Type B pancreatic cell (in vitro differentiated cells): Measurements from ENCODE around the gene CHRDL1. TPM values are rescaled to one million over a fixed set of nuclear protein-coding genes. Genes with fewer than 3 reads are reported as not detected.
"Not testable (repeated sequence)": the region's sequence is repeated elsewhere in the genome, so short reads cannot be mapped to it uniquely, and the experiment has no call there.

Experiments used
- DNase-seq: peaks from one replicate; pipeline ENCODE4 v3.0.0; 2021; ENCODE audit warnings: mixed read lengths; ENCODE audit not compliant: unreplicated experiment; ENCODE audit errors: extremely low spot score
- H3K27ac Mint-ChIP-seq: 2 replicates; pipeline ENCODE4 v1.8.0; 2021; ENCODE audit warnings: mild to moderate bottlenecking, mixed read lengths
- H3K27me3 Mint-ChIP-seq: 2 replicates; pipeline ENCODE4 v1.8.0; 2021; ENCODE audit warnings: mixed read lengths
- H3K36me3 Mint-ChIP-seq: 2 replicates; pipeline ENCODE4 v1.8.0; 2021; ENCODE audit warnings: mixed read lengths
- H3K4me1 Mint-ChIP-seq: one replicate; pipeline ENCODE4 v1.8.0; 2021; ENCODE audit warnings: mixed read lengths; ENCODE audit not compliant: unreplicated experiment
- H3K4me3 Mint-ChIP-seq: 2 replicates; pipeline ENCODE4 v1.8.0; 2021; ENCODE audit warnings: mild to moderate bottlenecking, mixed read lengths
- H3K9me3 Mint-ChIP-seq: 2 replicates; pipeline ENCODE4 v1.8.0; 2021; ENCODE audit warnings: mixed read lengths
- CTCF ChIP-seq: fragments of 200-600 bp; sonication (generic); conservative IDR thresholded peaks from 2 replicates; pipeline ENCODE4 v1.5.0; 2021; ENCODE audit warnings: antibody characterized with exemption, mild to moderate bottlenecking
- long read RNA-seq: library from polyadenylated mRNA; unstranded; transcript quantifications from one replicate; pipeline ENCODE4 v2.0.0, GENCODE V29; 2020
- total RNA-seq: library from RNA; stranded (reverse); gene quantifications from 2 replicates; pipeline ENCODE4 v1.2.1, GENCODE V29; 2021; ENCODE audit warnings: low replicate concordance

CHRDL1 gene
- total RNA-seq = 0.79 and 4.3 TPM in 2 replicates
- long read RNA-seq = 0 reads

DNA sequence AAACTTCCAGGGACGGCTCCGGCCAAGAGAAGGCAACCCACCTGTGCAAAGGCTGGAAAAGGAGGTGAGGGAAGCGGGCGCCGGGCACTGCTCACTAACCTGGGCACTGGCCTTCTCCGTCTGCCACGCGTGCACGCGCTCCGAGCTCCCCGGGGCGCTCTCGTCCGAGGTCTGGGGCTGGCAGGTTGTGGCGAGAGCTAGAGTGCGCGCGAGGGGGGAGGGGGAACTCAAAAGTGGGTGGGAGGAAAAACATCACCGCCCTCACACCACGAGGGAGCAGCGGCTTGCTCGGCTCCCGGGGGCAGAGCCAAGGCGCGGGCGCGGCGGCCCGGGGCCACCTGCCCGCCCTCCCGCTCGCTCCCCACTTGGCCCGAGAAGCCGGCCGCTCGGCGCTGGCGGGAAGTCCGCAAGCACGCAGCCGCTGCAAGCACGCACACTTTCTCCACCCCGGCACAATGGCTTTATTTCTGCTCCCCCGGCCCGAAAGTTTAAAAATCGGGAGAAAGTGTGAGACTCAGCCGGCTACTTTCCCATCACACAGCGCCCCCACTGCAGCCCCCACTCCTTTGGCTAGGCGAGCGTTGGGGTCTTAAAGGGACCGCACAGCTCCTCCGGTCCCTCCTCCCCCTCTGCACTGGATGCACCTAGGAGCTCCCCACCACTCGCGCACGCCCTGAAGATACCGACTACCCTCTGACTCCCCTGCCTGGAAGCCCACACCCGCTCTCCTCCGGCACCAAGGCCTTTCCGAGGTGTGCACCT, at the start of gene CHRDL1:
CHRDL1 (minus strand) TSS at position 173 of the 762 bp plus-strand sequence. CDS start 3,636 bp downstream, outside the sequence.
- Mint-ChIP-seq H3K36me3 (no peaks in the 10 kb centered on the region), H3K27ac (no peak within 1 kb of the TSS)

GRCh38 chrX:110836982-110837381, 41.4 kb upstream of the CHRDL1 start:
- peak; percentile 64 for TF ChIP-seq CTCF
- DNase-seq = no peak

More for the DNA sequence above, at the start of gene CHRDL1:
- H3K27me3 Mint-ChIP-seq = peaks cover 65% of the 10 kb centered on the region
- H3K9me3 Mint-ChIP-seq = no peaks in the 10 kb centered on the region
- H3K4me3 Mint-ChIP-seq = peak within 1 kb of the TSS; percentile 94
- peak; percentile 70 for DNase-seq
- H3K4me1 Mint-ChIP-seq = peaks cover 4% of the 10 kb centered on the region
- TF ChIP-seq CTCF = no peak

DNA sequence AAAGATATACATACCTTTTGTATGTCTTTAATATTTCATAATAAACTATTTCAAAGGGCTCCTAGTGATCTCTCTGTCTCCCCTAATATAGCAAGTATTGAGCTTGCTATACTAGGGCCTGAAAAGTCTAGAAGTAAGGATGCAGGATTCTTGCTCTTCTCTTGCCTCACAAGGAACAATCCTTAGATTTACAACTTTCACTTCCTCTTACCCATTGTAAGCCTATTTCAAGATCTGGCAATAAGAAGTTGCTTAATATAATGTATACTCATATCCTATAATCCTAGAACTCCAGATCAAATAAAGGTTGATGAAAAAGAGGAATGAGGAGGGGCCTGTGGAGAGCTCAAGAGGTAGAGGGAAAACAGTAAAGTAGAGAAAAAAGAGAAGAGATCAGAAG, 40.8 kb upstream of the CHRDL1 start:
- H3K4me3 Mint-ChIP-seq = no peak overlapping the region
- TF ChIP-seq CTCF = no peak
- H3K4me1 Mint-ChIP-seq = no peaks in the 10 kb centered on the region
- H3K36me3 Mint-ChIP-seq = no peaks in the 10 kb centered on the region
- DNase-seq = no peak
- H3K27ac Mint-ChIP-seq = no peak overlapping the region
- H3K27me3 Mint-ChIP-seq = peaks cover 5% of the 10 kb centered on the region
- no peaks in the 10 kb centered on the region for H3K9me3 Mint-ChIP-seq

More at GRCh38 chrX:110836982-110837381, 41.4 kb upstream of the CHRDL1 start:
- Mint-ChIP-seq H3K36me3 (no peaks in the 10 kb centered on the region), H3K4me3 (no peak overlapping the region), H3K27ac (no peak overlapping the region), H3K4me1 (no peaks in the 10 kb centered on the region), H3K27me3 (peaks cover 5% of the 10 kb centered on the region), H3K9me3 (no peaks in the 10 kb centered on the region)

DNA sequence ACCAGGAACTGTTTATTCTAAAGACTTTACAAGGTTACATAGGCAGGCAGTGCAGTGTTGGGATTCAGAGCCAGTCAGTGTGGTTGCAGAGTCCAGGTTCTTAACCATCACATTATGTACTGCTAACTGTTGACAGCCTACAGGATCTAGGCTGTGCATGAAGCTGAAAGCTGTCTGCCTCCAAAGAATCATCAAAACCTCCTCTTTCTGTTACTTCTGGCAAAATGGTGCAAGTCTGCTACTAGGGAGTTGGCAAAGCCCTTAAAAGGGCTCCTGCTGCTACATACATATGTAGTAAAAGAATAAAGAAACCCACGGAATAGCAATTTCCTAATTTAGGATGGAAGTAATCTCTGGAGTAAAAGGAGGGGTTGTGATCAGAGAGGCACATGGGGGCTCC, 40.4 kb upstream of the CHRDL1 start:
- peaks cover 5% of the 10 kb centered on the region for H3K27me3 Mint-ChIP-seq
- TF ChIP-seq CTCF = no peak
- no peaks in the 10 kb centered on the region for H3K4me1 Mint-ChIP-seq
- H3K36me3 Mint-ChIP-seq = no peaks in the 10 kb centered on the region
- no peak for DNase-seq
- no peak overlapping the region for H3K27ac Mint-ChIP-seq
- H3K4me3 Mint-ChIP-seq = no peak overlapping the region
- no peaks in the 10 kb centered on the region for H3K9me3 Mint-ChIP-seq

GRCh38 chrX:110825972-110826371, 30.4 kb upstream of the CHRDL1 start:
- Mint-ChIP-seq H3K27me3 (no peaks in the 10 kb centered on the region), H3K27ac (no peak overlapping the region), H3K36me3 (no peaks in the 10 kb centered on the region), H3K9me3 (no peaks in the 10 kb centered on the region), H3K4me3 (no peak overlapping the region), H3K4me1 (no peaks in the 10 kb centered on the region)
- DNase-seq = no peak
- TF ChIP-seq CTCF = peak; percentile 61

DNA sequence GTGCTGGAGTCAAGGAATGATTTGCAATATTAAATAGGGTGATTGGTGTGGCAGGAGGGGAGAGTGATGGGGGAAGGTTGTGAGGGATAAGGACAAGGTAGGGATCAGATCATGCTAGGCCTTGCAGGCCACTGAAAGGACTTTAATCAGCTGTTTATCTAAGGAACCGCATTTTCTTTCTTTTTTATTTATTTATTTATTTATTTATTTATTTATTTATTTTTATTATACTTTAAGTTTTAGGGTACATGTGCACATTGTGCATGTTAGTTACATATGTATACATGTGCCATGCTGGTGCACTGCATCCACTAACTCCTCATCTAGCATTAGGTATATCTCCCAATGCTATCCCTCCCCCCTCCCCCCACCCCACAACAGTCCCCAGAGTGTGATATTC, 20.9 kb upstream of the CHRDL1 start:
- not testable (repeated sequence) for H3K27ac Mint-ChIP-seq, H3K27me3 Mint-ChIP-seq, H3K9me3 Mint-ChIP-seq, H3K4me1 Mint-ChIP-seq, H3K4me3 Mint-ChIP-seq, H3K36me3 Mint-ChIP-seq, DNase-seq
